Loucy (cell line): ENCODE results near the gene SQSTM1.

Experiments used
- H2AFZ ChIP-seq: fragments of 200-600 bp; sonication (generic); 2 replicates; pipeline ENCODE4 v1.6.0; 2016; ENCODE audit warnings: antibody characterized with exemption, mild to moderate bottlenecking, low read length, moderate library complexity
- H3F3A ChIP-seq: fragments of 200-600 bp; 2 replicates; pipeline ENCODE4 v1.6.0; 2016; ENCODE audit warnings: antibody characterized with exemption, low read depth, mild to moderate bottlenecking
- H3K27me3 ChIP-seq: fragments of 200-600 bp; sonication (generic); 2 replicates; pipeline ENCODE4 v1.6.1; 2014; ENCODE audit warnings: low read length, mild to moderate bottlenecking; ENCODE audit not compliant: insufficient read depth, poor library complexity, severe bottlenecking
- H3K36me3 ChIP-seq: fragments of 200-600 bp; sonication (generic); 2 replicates; pipeline ENCODE4 v1.6.1; 2016; ENCODE audit warnings: low read length; ENCODE audit not compliant: insufficient read depth
- H3K4me1 ChIP-seq: fragments of 200-600 bp; sonication (generic); 2 replicates; pipeline ENCODE4 v1.5.1; 2014; ENCODE audit warnings: low read length, mild to moderate bottlenecking; ENCODE audit not compliant: insufficient read depth, poor library complexity, severe bottlenecking
- H3K4me2 ChIP-seq: fragments of 200-600 bp; sonication (generic); 2 replicates; pipeline ENCODE4 v1.6.0; 2014; ENCODE audit warnings: antibody characterized with exemption, low read length, low read depth, mild to moderate bottlenecking; ENCODE audit not compliant: poor library complexity, severe bottlenecking
- H3K4me3 ChIP-seq: fragments of 200-600 bp; sonication (generic); 2 replicates; pipeline ENCODE4 v1.5.1; 2014; ENCODE audit warnings: low read length, mild to moderate bottlenecking, mixed read lengths; ENCODE audit not compliant: poor library complexity, severe bottlenecking
- H3K79me2 ChIP-seq: fragments of 200-600 bp; sonication (generic); 2 replicates; pipeline ENCODE4 v1.6.1; 2014; ENCODE audit warnings: low read length; ENCODE audit not compliant: insufficient read depth
- H3K9ac ChIP-seq: fragments of 200-600 bp; sonication (generic); 2 replicates; pipeline ENCODE4 v1.6.0; 2014; ENCODE audit warnings: mild to moderate bottlenecking, low read depth, low read length, moderate library complexity; ENCODE audit not compliant: poor library complexity, severe bottlenecking
- H3K9me2 ChIP-seq: fragments of 200-600 bp; sonication (generic); replicated peaks from 2 replicates; pipeline ENCODE4 v1.6.1; 2016; ENCODE audit warnings: low read depth, low read length, mixed read lengths
- H3K9me3 ChIP-seq: fragments of 200-600 bp; sonication (generic); 2 replicates; pipeline ENCODE4 v1.6.1; 2014; ENCODE audit warnings: mild to moderate bottlenecking, antibody characterized with exemption, low read length, low read depth; ENCODE audit not compliant: insufficient read depth
- H4K20me1 ChIP-seq: fragments of 200-600 bp; sonication (generic); 2 replicates; pipeline ENCODE4 v1.6.0; 2014; ENCODE audit warnings: antibody characterized with exemption, low read length, mild to moderate bottlenecking; ENCODE audit not compliant: insufficient read depth, poor library complexity, severe bottlenecking
- CTCF ChIP-seq: fragments of 200-600 bp; sonication (generic); conservative IDR thresholded peaks from 2 replicates; pipeline ENCODE4 v1.5.1; 2014; ENCODE audit warnings: mild to moderate bottlenecking, antibody characterized with exemption, low read length
- EZH2phosphoT487 ChIP-seq: fragments of 200-600 bp; IDR thresholded peaks from 2 replicates; pipeline ENCODE4 v1.6.1; 2018; ENCODE audit warnings: antibody characterized with exemption, mild to moderate bottlenecking, moderate library complexity, borderline replicate concordance

The SQSTM1 gene

GRCh38 chr5:179840766-179841165 is 20.1 kb downstream of the SQSTM1 start:
- H3K9ac ChIP-seq, result no peak overlapping the region
- peaks cover 9% of the 10 kb centered on the region; the same call in 1 of the 2 replicates for H3K36me3 ChIP-seq

GRCh38 chr5:179841621-179842020 is 20.9 kb downstream of the SQSTM1 start:
- H3K9ac ChIP-seq, result no peak overlapping the region
- no peaks in the 10 kb centered on the region for H3K9me2 ChIP-seq
- no peak overlapping the region for H2AFZ ChIP-seq
- no peak overlapping the region for H3K4me3 ChIP-seq
- H3K27me3 ChIP-seq, result no peaks in the 10 kb centered on the region
- H4K20me1 ChIP-seq, result no peaks in the 10 kb centered on the region
- no peaks in the 10 kb centered on the region for H3F3A ChIP-seq
- H3K36me3 ChIP-seq, result peaks cover 3% of the 10 kb centered on the region; the same call in 1 of the 2 replicates
- H3K4me1 ChIP-seq, result no peaks in the 10 kb centered on the region
- H3K9me3 ChIP-seq, result no peaks in the 10 kb centered on the region
- no peak for TF ChIP-seq CTCF
- no peak for TF ChIP-seq EZH2phosphoT487
- no peak overlapping the region for H3K4me2 ChIP-seq
- no peaks in the 10 kb centered on the region for H3K79me2 ChIP-seq

More at GRCh38 chr5:179840766-179841165, 20.1 kb downstream of the SQSTM1 start:
- Histone ChIP-seq H2AFZ (no peak overlapping the region), H3K79me2 (no peaks in the 10 kb centered on the region), H4K20me1 (no peaks in the 10 kb centered on the region), H3K4me2 (no peak overlapping the region), H3K4me1 (no peaks in the 10 kb centered on the region), H3F3A (no peaks in the 10 kb centered on the region), H3K9me3 (no peaks in the 10 kb centered on the region), H3K9me2 (no peaks in the 10 kb centered on the region), H3K27me3 (no peaks in the 10 kb centered on the region), H3K4me3 (no peak overlapping the region)
- TF ChIP-seq EZH2phosphoT487, result no peak
- TF ChIP-seq CTCF, result no peak

- Histone ChIP-seq H3K9me2 (no peaks in the 10 kb centered on the region), H3K4me1 (no peaks in the 10 kb centered on the region), H3K4me3 (no peak overlapping the region), H4K20me1 (no peaks in the 10 kb centered on the region), H3K27me3 (no peaks in the 10 kb centered on the region), H3K9ac (no peak overlapping the region), H3K36me3 (no peaks in the 10 kb centered on the region), H2AFZ (no peak overlapping the region), H3F3A (no peaks in the 10 kb centered on the region), H3K9me3 (no peaks in the 10 kb centered on the region), H3K4me2 (no peak overlapping the region), H3K79me2 (no peaks in the 10 kb centered on the region)
- no peak for TF ChIP-seq EZH2phosphoT487
- no peak for TF ChIP-seq CTCF
Measured at GRCh38 chr5:179852993-179853547, 32.4 kb downstream of the SQSTM1 start.
